Ishikawa (cell line): ENCODE measurements around the gene BABAM2.

Experiments used
- CEBPB ChIP-seq: IDR thresholded peaks from 2 replicates; pipeline ENCODE4 v1.6.1; 2012
- CREB1 ChIP-seq: IDR thresholded peaks from 2 replicates; pipeline ENCODE4 v1.6.1; 2012; ENCODE audit warnings: low read depth
- EGR1 ChIP-seq: IDR thresholded peaks from 2 replicates; pipeline ENCODE4 v1.6.1; 2012
- EP300 ChIP-seq: IDR thresholded peaks from 2 replicates; pipeline ENCODE4 v1.6.1; 2012; ENCODE audit warnings: borderline replicate concordance
- FOXM1 ChIP-seq: IDR thresholded peaks from 2 replicates; pipeline ENCODE4 v1.6.1; 2012; ENCODE audit warnings: low read depth, borderline replicate concordance
- MAX ChIP-seq: IDR thresholded peaks from 2 replicates; pipeline ENCODE4 v1.6.1; 2012
- NFIC ChIP-seq: IDR thresholded peaks from 2 replicates; pipeline ENCODE4 v1.6.1; 2012
- RAD21 ChIP-seq: IDR thresholded peaks from 2 replicates; pipeline ENCODE4 v1.6.1; 2012; ENCODE audit warnings: low read depth
- REST ChIP-seq: IDR thresholded peaks from 2 replicates; pipeline ENCODE4 v1.6.1; 2012; ENCODE audit warnings: low read depth, mild to moderate bottlenecking
- TAF1 ChIP-seq: IDR thresholded peaks from 2 replicates; pipeline ENCODE4 v1.6.1; 2012; ENCODE audit warnings: low read depth, mild to moderate bottlenecking
- TCF12 ChIP-seq: IDR thresholded peaks from 2 replicates; pipeline ENCODE4 v1.6.1; 2012; ENCODE audit warnings: low read depth
- TEAD4 ChIP-seq: IDR thresholded peaks from 2 replicates; pipeline ENCODE4 v1.6.1; 2012
- USF1 ChIP-seq: IDR thresholded peaks from 2 replicates; pipeline ENCODE4 v1.6.1; 2012
- YY1 ChIP-seq: IDR thresholded peaks from 2 replicates; pipeline ENCODE4 v1.6.1; 2012; ENCODE audit warnings: low read depth
- ZBTB7A ChIP-seq: IDR thresholded peaks from 2 replicates; pipeline ENCODE4 v1.6.1; 2012; ENCODE audit warnings: low read depth

The BABAM2 gene

GRCh38 chr2:28095622-28096021 is 205.1 kb downstream of the BABAM2 start:
- TF ChIP-seq CREB1 (no peak), USF1 (no peak), FOXM1 (no peak), TEAD4 (no peak), NFIC (no peak), ZBTB7A (no peak), YY1 (no peak), EGR1 (no peak), MAX (no peak), CEBPB (no peak), TCF12 (no peak), RAD21 (no peak), EP300 (no peak), TAF1 (no peak), REST (no peak)

GRCh38 chr2:28096421-28096820 is 205.9 kb downstream of the BABAM2 start:
- TF ChIP-seq MAX (no peak), NFIC (no peak), EP300 (no peak), CREB1 (no peak), TCF12 (no peak), CEBPB (no peak), YY1 (no peak), USF1 (no peak), RAD21 (no peak), TAF1 (no peak), EGR1 (no peak), TEAD4 (no peak), FOXM1 (no peak), ZBTB7A (no peak), REST (no peak)

- no peak for TF ChIP-seq CREB1
- no peak for TF ChIP-seq ZBTB7A
- no peak for TF ChIP-seq CEBPB
- TF ChIP-seq NFIC: no peak
- TF ChIP-seq REST: no peak
- no peak for TF ChIP-seq TEAD4
- TF ChIP-seq EGR1: no peak
- no peak for TF ChIP-seq FOXM1
- no peak for TF ChIP-seq TAF1
- TF ChIP-seq EP300: no peak
Measured at GRCh38 chr2:28098501-28099225, 208.1 kb downstream of the BABAM2 start.

- TF ChIP-seq CEBPB: no peak
- TF ChIP-seq USF1: no peak
Measured at GRCh38 chr2:28101123-28101522, 210.6 kb downstream of the BABAM2 start.
